NCI-H1436 (cell line): ENCODE measurements around the gene OR6N2.

Experiments
- DNase-seq: peaks from one replicate; lab custom pipeline; 2025; lab: John Stamatoyannopoulos, UW

OR6N2 gene

GRCh38 chr1:158754420-158754819, 26.6 kb downstream of the OR6N2 start, which contains the start of gene OR6K6:
OR6K6 (plus strand) TSS chr1:158754720; CDS start chr1:158754888, 168 bp downstream.
- no peak for DNase-seq

- DNase-seq, result no peak
These were observed 28.8 kb downstream of the OR6N2 start for GRCh38 chr1:158752155-158752712.

DNA sequence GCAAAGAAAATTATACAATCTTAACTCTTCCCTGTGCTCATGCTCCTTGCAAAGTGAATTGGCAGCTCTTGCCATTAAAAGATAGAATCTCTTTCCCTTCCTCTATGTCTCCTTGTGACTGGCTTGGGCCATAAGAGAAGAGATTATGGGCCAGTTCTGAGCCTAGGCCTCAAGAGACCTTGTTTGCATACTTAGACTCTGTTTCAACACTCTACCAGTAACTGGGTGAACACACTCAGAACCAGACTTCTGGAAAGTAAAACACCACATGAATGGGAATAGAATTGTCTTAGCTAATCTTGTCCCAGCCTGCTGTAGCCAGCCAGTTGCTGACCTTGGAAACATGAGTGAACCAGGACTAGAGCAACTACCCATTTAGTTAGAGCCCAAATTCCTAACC, 45.2 kb downstream of the OR6N2 start:
- no peak for DNase-seq

- DNase-seq, result no peak
These were observed 48.5 kb downstream of the OR6N2 start for GRCh38 chr1:158732524-158732923.

DNA sequence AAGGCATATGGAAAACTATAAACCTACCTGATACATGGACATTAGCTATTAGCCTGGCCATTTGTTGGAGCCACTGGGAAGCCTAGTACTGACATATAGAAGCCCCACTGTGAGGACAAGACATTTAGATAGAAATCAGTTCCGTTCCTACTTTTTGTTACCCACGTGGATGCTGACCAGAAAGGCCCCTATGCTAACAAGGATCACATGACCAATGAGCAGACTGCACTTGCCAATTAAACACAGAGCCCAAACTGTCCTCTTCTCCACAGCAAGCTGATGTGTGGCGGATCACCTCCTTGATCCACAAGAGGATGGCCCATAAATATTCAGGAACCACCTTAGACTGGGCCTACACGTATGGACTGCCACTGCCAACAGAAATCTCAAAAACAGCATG, 49.3 kb downstream of the OR6N2 start:
- DNase-seq, result no peak

- DNase-seq, result no peak
These were observed 50.6 kb downstream of the OR6N2 start for GRCh38 chr1:158730453-158730852.

DNA sequence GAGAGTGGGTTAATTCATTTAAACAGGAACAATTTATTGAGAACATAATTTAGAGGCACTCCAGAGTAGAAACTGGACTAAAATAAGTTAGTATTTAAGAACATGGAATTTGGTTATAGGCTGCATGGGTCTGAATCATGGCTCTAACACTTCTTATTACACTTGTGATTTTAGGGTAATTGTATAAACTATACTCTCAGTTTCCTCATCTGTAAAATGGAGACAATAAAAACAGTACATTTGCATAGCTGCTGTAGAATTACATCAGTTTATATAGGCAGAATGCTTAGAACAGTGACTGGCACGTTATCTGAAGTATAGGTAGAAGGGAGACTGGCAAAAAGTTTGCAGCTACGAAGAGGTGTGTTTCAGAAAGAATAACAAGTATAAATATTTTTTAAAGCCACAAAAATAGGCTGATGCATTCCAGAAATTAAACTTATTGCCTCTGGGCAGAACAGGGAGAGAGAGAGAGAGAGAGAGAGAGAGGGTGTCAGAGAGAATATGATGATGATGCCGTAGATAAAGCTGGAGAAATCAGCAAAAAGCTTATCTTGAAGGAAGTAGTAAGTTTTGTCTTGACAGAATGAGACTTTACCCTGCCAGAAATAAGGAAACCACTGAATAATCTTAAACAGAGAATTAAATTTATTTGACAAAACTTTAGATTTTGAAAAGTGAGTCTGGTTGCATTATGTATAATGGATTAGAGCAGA, 52.3 kb downstream of the OR6N2 start:
- no peak for DNase-seq

DNA sequence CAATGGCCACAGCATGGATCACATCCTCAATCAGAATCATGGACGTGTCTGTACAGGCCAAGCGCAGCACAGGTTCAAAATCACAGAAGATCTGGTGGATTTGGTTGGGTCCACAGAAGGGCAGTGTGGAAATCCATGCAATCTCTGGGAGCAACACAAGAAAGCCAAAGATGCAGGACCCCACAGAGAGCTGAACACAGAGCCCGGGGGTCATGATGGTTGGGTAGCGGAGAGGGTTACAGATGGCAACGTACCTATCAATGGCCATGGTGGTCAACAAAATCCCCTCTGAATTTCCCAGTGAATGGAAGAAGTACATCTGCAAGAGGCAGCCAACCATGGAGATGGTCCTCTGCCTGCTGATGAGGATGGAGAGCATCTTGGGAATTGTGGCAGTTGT, 56.6 kb downstream of the OR6N2 start:
- no peak for DNase-seq
